OCI-LY3 (cell line): ENCODE measurements around the gene TLE4.

Experiments used
- EZH2phosphoT487 ChIP-seq: fragments of 200-600 bp; shearing (Covaris generic); IDR thresholded peaks from 2 replicates; pipeline ENCODE4 v1.6.1; 2018; ENCODE audit warnings: antibody characterized with exemption, mixed run types, low read depth
- TF ChIP-seq, protein P1 (sequence below): fragments of 200-600, 300-600 bp; sonication (generic); IDR thresholded peaks from 2 replicates; pipeline ENCODE4 v1.5.1; 2014; ENCODE audit warnings: antibody characterized with exemption, low read length, low read depth

DNA sequence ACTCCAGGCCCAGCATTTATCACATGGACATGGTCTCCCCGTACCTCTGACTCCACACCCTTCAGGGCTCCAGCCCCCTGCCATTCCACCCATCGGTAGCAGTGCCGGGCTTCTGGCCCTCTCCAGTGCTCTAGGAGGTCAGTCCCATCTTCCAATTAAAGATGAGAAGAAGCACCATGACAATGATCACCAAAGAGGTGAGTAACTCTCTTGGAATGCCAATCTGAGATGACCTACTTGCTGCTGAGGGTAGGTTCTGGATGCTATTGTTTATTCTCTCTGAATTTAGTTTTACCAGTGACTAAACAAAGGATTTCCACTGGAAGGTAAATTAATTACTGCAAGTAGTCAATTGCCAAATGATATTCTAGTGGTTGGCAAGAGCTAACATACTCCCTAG is 80.8 kb downstream of the TLE4 start:
- TF ChIP-seq, protein P1, sequence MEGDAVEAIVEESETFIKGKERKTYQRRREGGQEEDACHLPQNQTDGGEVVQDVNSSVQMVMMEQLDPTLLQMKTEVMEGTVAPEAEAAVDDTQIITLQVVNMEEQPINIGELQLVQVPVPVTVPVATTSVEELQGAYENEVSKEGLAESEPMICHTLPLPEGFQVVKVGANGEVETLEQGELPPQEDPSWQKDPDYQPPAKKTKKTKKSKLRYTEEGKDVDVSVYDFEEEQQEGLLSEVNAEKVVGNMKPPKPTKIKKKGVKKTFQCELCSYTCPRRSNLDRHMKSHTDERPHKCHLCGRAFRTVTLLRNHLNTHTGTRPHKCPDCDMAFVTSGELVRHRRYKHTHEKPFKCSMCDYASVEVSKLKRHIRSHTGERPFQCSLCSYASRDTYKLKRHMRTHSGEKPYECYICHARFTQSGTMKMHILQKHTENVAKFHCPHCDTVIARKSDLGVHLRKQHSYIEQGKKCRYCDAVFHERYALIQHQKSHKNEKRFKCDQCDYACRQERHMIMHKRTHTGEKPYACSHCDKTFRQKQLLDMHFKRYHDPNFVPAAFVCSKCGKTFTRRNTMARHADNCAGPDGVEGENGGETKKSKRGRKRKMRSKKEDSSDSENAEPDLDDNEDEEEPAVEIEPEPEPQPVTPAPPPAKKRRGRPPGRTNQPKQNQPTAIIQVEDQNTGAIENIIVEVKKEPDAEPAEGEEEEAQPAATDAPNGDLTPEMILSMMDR: no peak
- no peak for TF ChIP-seq EZH2phosphoT487
